NCI-H69 (cell line): ENCODE results near the gene FGD1.
A peak's percentile ranks its signal among the peaks of the same experiment; 100 is the strongest.

Experiments
- DNase-seq: peaks from one replicate; lab custom pipeline; 2025; lab: John Stamatoyannopoulos, UW

The FGD1 gene

DNA sequence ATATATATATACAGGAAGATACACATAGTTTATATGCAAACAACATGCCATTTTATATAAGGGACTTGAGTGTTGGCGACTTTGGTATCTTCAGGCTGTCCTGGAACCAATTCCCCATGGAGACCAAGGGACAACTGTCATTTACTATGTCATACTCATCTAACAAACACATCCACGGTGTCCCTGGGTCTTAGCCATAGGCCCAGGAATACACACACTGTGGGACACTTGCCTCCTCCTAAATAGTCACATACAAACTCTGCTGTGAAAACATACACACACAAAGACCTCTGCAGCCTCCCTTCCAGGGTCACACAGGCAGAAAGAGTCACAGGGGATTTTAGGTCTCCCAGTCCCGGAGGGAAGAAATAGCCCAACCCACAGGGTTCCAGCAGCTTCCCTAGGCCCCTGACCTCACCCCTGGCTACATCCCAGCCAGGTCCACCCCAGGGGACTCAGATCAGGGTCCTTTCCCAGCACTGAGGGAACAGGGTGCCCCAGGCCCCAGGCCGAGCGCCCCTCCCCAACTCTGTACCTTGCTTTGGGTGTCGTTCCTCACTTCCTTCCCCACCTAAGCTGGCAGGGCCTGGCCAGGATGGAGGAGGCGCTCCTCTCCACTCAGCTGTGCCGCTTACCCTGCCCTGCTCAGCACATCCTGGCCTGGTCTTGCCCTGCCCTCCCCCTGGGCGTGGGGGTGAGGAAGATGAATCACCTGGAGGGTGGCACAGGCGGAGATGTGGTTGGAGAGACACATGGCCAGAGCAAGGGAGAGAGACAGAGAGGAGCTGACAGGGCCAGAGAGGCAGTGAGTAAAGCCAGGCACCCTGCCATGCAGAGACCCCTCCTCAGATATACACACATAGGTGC lies 21.8 kb downstream of the FGD1 start:
- DNase-seq: no peak

DNA sequence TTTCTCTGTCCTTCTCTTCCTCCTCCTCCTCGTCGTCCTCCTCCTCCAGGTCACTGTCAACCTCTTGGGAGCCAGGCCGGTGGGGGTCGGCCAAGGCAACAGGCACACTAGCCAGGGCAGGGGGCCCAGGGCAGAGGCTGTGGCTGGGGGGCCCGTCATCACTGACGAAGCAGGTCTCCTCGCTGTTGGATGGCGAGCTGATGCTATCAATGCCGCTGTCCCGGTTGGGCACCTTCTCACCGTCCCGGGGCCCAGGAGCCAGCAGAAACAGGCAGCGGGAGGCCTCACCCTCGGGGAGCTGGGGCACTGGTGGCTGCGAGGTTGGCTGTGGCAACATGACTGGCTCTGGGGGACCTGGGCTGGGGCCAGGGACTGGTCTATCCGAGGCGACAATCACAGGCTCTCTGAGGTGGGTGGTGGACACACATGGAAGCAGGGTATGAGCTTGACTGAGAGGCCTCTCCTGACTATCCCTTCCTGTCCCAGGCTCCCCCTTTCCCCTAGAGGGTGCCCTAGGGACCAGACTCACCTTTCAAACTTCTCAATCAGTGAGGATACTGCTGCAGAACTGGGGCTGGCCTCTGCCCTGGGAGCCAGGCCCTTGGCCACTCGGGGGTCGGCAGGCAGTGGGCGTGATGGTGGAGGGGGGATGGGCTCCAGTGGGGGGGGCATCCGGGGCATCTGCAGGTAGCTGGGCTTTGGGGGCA lies 25.8 kb downstream of the FGD1 start:
- DNase-seq: no peak

DNA sequence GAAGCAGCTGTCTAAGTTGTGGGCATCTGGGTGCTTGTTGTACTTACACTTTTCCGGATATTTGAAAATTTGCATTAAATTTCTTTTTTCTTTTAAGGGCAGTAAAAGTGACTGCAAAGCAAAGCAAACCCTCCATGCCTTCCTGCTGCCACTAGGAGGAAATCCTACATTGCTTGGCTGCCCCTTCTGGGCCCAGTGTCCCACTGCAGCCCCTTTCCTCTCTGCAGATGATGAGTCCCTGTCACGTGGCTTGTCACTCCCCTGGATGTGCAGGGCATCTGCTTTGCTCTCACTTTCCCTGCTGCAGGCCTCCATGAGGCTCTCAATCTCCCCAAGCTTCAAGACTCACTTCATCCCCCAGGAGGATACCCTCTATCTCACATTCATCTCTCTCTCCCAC lies 43.1 kb downstream of the FGD1 start:
- no peak for DNase-seq

GRCh38 chrX:54449929-54450328 lies 46.1 kb downstream of the FGD1 start:
- no peak for DNase-seq

- no peak for DNase-seq
These were observed 48.6 kb downstream of the FGD1 start for GRCh38 chrX:54447461-54447860.

GRCh38 chrX:54446084-54446483 lies 50.0 kb downstream of the FGD1 start:
- DNase-seq: no peak

GRCh38 chrX:54444752-54445151 lies 51.3 kb downstream of the FGD1 start:
- DNase-seq: no peak

GRCh38 chrX:54442790-54443189 lies 53.2 kb downstream of the FGD1 start:
- DNase-seq: no peak

- DNase-seq: peak; percentile 91
These were observed 55.8 kb downstream of the FGD1 start, which contains the start of gene TSR2 for GRCh38 chrX:54439960-54440871. TSS of gene TSR2 (plus strand) at chrX:54440404. CDS start at chrX:54440422, 18 bp downstream.

GRCh38 chrX:54435121-54435520 lies 60.9 kb downstream of the FGD1 start:
- no peak for DNase-seq

- DNase-seq: no peak
These were observed 65.5 kb downstream of the FGD1 start for GRCh38 chrX:54430519-54430918.

DNA sequence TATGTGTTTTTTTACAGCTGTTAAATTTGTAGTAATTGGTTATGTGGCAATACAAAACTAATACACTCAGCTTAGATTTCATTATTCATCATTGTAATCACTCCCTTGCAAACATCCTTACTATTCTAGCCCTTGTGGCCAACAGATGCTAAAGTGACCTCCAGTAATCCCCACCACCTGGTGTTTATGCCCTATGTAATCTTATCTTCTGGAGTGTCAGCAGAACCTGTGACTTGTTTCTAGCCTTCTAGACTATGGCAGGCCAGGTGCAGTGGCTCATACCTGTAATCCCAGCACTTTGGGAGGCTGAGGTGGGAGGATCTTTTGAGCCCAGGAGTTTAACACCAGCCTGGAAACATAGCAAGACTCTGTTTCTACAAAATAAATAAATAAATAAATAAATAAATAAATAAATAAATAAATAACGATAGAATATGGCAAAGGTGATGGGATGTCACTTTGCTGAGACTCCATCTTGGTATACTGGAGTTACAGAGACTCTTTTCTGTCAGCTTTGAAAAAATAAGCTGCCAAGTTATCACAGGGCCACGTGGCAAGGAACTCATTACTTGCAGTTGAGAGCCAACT lies 68.1 kb downstream of the FGD1 start:
- peak; percentile 62 for DNase-seq

GRCh38 chrX:54423161-54423888 lies 72.7 kb downstream of the FGD1 start:
- no peak for DNase-seq

DNA sequence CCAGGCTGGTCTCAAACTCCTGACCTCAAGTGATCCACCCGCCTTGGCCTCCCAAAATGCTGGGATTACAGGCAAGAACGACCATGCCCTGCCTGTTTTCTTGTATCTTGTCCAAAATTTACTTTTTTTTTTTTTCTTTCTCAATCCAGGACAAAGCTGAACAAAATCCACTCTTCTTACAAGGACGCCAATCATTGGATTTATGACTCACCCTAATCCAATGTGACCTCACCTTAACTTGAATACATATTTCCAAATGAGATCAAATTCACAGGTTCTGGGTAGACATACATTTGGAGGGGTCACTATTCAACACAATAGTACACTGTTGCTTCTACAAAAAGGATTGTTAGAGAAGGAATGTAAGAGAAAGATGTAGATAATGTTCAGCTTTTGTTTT lies 73.9 kb downstream of the FGD1 start:
- DNase-seq: no peak

- DNase-seq: no peak
These were observed 76.3 kb downstream of the FGD1 start for GRCh38 chrX:54419559-54420302.

DNA sequence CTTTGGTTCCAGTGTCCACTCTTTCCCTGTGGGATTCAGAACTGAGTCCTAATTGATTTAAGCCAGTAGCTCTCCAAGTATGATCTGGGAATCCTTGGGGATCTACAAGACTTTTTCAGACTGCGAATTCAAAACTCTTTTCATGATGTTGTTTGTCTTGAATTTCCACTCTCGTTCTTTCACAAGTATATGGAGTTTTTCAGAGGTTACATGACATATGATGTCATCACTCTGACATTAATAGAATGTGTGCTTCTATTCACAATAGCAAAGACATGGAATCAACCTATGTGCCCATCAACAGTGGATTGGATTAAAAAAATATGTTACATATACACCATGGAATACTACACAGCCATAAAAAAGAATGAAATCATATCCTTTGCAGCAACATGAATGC lies 79.1 kb downstream of the FGD1 start:
- DNase-seq: no peak

DNA sequence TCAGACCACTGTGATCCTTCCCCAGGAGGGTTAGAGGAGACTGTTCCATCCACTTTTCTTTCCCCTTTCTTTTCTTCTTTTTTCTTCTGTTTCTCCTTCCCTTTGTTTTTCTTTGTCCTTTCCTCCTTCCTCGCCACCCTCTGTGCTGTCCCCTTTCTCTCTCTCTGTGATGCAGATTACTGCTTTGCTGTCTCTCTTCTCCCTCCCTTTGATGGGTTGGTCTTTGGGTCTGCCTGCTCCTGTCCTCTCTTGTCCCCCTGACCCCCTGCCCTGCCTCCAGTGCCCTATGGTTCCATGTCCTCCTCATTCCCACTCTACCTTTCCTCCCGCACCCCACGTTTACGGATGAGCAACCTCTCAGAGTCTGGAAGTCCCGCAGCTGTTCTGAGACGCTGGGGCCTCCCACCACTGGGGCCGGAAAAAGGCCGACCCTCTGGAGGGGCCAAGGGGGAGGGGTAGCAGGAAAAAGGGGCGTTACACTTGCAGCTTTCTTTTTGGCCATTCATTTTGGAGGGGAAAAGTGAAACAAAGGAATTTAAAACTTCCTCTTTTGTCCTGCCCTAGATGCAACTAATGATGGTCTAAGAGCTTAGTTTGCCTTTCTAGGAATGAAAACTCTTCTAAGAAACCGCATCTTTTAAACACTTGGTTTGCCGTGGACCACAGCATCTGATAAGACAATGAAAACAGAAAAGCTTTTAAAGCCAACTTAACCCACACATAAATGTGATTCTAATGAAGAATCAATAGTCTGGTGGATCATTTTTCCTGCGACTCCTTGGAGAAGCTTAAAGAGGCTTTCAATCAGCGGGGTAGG lies 80.3 kb downstream of the FGD1 start:
- DNase-seq: no peak

- DNase-seq: no peak
These were observed 82.3 kb downstream of the FGD1 start for GRCh38 chrX:54413753-54414152.

DNA sequence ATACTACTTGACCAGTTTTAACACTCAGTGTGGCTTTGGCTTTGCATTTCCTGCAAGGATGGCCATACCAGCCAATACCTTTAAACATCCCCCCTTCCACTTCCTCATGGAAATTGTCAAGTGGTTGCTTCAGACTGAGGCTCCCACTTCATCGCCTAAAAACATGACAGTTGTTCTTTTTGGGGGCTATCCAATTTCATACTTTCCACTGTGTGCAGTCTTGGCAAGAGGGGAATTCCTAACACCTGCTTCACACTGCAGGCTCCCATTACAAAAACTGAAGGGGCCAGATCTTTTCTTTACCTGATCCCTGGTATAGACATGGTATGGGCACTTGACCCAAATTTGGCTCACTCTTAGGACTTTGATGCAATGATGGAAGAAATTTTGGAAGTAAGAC lies 84.3 kb downstream of the FGD1 start:
- no peak for DNase-seq

DNA sequence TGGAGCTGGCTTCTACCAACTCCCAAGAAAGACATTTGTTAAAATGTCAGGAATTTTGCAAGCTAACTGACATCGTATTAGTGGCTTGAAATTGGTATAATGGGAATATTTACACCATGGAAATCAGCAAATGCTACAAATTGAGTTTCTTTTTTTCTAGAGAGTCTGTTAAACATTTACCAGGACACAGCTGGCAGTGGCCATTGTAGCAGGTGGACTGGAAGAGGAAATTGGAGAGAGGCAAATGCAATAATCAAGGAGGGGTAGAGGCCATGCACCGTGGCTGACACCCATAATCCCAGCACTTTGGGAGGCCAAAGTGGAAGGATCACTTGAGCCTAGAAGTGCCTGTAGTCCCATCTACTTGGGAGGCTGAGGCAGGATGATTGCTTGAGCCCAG lies 88.8 kb downstream of the FGD1 start:
- DNase-seq: no peak
